Measurements from ENCODE around the gene KLF12. TPM values are rescaled to one million over a fixed set of nuclear protein-coding genes. Genes with fewer than 3 reads are reported as not detected.

Gene KLF12
- total RNA-seq: 6.2 and 9.0 TPM in 2 replicates

DNA sequence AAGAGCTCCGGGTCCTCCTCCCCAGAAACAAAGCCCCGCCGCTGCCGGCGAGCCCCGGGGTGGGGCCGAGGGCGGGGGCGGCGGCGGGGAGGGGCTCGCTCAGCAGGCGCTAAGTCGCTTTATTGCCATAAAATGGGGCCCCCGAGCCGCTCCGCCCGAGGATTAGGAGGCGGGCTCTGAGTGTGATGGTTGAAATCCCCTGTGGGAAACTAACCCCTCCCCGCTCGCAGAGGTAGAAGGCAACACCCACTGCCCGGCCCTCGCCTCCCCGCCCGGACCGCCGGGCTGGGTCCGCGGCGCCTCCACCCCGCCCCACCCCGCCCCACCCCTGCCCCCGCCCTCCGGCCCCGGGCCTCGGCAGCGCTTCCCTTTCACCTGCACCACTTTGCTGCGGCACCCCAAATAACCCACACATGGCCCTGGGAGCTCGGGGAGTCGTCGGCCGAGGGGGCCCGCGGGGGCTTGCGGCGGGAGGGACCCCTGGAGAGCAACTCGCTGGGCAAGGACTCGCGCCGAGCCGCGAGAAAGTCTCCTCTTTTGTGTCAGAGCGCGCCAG lies at the start of gene KLF12:
Gene KLF12 (minus strand): TSS at position 184 of the 556 bp plus-strand sequence.
- DNase-seq (ENCODE audit: extremely low read depth, low read depth, low spot score): no peak

DNA sequence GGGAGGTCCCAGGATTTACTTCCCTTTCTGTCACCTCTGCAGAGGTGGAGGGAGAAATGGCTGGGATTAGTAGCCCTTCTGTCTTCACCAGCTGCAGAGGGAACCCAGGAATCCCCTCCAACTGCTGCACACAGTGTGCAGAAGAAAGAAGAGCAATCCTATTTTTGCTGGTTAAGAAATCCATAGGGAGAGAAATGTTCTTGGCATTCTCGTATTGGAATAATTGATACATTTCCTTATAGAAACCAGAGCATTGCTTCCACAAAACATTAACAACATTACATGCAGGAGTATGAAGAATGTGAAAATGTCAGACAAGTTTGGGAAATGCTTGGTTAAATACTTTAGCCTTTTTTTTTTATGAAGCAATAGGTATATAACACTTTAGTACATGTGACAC lies 48.3 kb upstream of the KLF12 start:
- DNase-seq (ENCODE audit: extremely low read depth, low read depth, low spot score): no peak

DNA sequence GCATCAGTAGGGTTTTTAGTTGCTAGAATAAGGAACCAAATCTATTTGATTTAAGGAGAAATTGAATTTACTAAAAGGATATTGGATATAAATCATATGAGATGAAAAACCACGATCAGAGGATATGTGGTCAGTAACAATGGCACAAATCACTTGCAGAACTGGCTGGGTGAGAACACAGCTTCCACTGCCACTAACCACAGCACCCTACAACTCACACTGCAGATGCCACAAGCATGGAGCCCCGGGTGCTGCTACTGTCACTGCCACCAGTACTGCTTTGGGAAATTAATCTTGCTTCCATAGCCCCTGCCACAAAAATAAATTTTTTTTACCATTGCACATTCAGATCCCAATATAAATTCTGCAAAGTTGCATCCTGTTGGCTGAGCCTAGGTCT lies 40.6 kb upstream of the KLF12 start:
- no peak for DNase-seq (ENCODE audit: extremely low read depth, low read depth, low spot score)

DNA sequence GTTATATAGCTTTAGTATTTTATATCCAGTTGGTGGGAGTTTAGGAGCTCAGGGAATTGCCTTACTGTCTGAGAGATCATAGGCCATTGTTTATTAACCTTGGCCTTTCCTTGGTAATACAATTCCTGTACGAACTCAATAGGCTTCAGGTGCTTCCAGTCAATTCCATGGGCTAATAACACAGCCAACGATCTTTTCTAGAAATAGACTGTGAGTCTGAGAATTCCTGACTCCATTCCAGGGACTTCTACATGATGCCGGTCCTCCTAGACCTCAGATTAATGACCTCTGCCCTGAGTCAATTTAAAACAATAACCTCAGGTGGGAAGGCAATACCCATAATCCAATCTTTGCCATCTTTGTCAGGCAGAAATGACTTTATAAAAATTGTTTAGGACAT lies 39.6 kb upstream of the KLF12 start:
- no peak for DNase-seq (ENCODE audit: extremely low read depth, low read depth, low spot score)

DNA sequence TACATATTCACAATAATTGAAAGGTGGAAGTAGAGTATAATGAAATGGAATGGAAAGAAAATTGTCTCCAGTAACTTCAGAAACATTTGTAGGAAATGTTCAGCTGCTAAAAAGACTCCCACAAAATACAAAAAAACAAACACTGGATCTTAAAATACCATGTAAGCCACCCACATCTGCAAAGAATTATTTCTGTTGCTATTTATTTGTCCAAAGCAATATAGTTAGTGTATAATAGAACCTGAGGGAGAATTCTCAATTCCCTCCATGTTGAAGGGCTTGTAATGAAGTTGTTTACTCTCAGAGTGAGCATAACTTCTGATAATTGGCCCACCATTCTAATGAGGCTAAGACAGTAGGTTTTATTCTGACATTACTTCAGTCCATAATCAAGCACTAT lies 37.4 kb upstream of the KLF12 start:
- DNase-seq (ENCODE audit: extremely low read depth, low read depth, low spot score): no peak

DNA sequence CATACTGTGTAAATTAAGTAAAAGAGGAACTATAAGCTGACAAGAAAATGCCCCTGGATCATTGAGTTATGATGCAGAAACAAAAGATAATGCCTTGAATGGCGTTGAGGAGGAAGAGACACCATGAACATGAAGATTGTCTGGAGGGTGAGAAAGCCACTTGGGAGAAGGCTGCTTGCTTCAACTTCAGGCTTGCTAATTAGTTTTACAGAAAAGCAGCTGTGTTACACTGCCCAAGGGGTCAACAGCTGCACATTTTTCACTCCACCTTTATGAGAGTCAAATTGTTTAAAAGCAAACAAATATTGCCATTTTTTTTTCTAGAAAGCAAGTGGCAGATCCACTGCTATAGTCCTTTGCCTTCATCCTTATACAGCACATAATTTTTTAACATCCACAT lies 35.5 kb upstream of the KLF12 start:
- DNase-seq (ENCODE audit: extremely low read depth, low read depth, low spot score): no peak

DNA sequence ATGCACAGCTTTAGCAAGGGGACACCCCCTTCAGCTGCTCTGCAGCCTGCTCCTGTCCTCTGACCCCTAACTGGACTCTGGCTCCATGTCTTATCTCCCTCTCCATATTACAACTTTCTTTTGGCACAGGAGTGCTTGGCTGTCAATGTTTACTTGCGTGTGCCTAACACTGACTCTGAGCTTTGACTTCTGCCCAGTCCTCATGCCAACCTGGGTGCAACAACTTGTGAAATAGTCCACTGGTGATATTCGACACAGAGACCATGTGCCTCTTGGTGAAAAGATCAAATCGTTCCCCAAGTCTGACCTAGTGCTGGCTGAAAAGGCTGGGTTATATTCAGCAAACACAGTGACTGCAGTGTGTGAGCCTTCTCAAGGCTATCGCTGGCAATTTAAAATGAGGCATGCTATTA lies 34.1 kb upstream of the KLF12 start:
- no peak for DNase-seq (ENCODE audit: extremely low read depth, low read depth, low spot score)

DNA sequence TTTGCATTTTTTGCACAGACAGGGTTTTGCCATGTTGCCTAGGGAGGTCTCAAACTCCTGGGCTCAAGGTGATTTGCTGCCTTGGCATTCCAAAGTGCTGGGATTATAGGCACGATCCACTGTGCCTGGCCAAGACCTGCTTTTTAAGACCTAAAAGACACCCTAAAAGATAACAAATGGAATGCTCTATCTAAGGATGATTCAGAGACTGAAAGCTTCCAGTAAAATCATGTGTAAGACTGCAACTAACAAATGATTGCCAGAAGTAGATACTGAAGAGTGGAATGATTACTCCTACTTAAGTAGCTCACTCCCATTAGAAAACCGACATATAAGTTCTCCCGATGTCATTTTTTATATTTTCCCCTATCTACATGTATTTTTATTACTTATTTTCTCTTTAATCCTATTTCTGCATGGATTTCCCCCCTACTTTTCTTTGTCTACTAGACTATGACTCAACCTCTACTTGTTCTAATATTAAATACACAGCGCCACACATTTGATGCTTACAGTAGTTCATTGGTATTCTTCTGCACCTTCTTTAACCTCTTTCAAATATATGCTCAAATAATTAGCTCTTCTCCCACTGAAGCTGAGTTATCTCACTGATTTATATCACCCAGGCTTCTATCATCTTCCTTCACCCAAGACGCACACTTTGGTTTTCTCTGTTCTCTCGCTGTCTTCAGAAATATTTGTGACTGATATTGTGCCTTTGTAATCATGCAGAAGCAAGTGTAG lies 32.2 kb upstream of the KLF12 start:
- DNase-seq (ENCODE audit: extremely low read depth, low read depth, low spot score): no peak

DNA sequence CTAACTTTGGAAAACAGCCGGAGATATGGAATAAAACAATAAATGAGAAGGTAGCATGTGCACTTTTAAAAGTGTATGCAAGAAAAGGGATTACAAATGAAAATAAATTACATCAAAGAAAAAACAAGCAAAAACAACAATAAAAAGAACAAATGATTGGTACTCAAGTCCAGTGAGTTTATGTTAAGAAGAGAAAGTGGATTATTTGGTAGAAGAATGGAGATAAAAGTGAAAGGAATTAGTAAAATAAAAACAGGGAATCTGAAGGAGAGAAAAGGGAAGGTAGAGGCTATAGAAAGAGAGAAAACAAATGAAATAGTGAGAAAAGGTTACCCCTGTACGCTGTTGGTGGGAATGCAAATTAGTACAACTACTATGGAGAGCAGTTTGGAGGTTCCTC lies 28.6 kb upstream of the KLF12 start:
- no peak for DNase-seq (ENCODE audit: extremely low read depth, low read depth, low spot score)

DNA sequence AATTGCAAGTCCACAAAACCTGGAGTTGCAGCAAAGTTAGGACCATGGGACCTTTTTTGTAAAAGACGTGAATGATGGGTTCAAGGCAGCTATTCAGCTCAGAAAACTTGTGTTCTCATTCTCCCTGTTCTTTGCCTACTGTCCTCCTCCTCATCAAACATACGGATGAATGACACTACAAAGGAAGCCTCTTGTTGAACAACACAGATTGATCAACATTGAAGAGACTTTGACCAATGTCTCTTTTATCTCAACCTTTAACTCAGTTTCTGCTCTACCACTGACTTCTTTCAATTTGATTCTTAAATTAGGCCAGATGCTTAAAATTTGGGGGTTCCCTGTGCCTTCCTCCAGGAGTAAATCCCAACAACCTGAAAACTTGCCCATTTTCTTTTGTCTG lies 27.9 kb upstream of the KLF12 start:
- DNase-seq (ENCODE audit: extremely low read depth, low read depth, low spot score): no peak

DNA sequence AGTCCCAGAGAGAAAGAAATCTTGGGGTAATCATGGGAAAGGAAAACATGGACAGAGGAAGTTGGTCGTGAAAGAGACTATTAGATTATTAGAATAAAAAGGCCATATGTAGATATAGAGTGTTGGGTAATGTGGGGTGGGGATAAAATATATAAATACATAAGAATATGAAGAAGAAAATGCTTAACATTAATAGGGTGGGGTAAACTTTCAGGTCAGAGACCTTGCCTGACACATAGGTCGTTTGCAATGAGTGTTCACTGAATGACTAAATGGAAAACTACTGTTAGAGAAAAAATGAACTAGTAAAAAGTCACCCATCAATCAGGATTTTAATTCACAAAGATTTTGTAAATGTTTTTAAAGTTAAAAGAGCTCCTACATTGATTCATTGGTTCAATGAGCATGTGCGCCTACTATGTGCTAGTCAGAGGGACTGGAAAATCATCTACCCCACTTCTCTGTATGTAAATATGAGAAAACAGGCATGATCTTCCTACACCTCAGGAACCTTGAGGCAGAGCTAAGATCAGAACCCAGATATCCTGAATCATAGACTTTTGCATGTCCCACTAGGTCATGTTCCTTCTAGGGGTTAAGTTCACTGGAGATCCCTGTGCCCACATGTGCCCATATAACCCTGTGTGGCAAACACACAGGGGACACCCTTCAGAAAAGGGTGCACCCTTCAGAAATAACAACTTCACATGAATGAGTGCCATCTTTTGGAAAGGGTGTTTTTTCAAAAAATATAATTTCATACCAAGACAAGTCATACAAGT lies 24.6 kb upstream of the KLF12 start:
- DNase-seq (ENCODE audit: extremely low read depth, low read depth, low spot score): no peak

DNA sequence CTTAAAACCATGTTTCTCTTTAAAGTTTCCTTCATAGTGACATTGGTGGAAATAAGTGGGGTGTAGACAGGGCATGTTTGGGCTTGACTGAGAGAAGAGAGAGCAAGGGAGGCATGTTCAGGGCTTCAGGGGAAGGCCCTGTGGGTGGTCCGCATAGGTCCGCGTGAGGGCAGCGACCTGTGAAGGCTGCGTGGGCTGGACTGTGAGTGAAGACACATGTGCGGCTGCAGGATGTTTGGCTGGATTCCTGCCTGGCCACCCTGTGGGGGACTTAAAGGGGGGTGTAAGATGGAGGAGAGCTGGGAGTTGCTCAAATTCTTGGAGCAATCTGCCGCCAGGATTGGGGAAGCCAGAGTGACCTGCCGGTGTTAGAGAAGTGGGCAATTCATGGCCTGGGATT lies 23.8 kb upstream of the KLF12 start:
- no peak for DNase-seq (ENCODE audit: extremely low read depth, low read depth, low spot score)

DNA sequence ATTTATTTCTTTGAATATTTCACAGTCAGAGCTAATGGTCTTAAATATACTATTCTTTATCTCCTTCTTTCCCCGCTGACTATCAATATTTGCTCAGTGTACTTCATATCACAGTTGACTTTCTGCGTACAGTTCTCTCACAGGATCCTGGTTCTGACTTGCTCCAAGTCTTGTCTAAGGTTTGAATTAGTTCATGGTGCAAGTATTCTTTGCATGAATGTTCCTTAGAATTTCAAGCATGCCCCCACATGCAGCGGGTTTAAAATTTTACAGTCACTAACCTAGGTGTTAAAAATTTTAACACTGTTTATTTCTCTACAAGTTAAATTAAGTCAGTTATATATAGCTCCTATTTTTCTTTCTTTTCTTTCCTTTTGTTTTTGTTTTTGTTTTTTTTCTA lies 20.8 kb upstream of the KLF12 start:
- DNase-seq (ENCODE audit: extremely low read depth, low read depth, low spot score): no peak

DNA sequence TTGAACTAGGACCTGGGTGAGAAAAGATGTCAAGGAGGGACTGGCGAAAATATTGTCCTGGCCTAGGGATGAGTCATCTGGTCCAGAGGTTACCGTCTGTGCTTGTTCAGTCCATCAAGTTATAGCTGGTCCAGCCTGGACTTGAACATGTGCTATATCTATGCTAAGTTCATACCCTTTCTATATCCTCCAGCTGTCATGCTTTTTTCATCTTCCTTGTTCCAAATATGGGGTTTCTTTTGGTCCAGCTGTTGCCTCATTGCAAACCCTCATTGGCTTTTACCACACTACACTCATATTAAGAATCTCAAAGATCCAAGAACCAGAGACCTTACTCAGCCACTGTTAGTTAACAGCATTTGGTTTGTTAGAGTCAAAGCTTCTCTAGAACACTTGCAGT lies 19.1 kb upstream of the KLF12 start:
- DNase-seq (ENCODE audit: extremely low read depth, low read depth, low spot score): no peak

DNA sequence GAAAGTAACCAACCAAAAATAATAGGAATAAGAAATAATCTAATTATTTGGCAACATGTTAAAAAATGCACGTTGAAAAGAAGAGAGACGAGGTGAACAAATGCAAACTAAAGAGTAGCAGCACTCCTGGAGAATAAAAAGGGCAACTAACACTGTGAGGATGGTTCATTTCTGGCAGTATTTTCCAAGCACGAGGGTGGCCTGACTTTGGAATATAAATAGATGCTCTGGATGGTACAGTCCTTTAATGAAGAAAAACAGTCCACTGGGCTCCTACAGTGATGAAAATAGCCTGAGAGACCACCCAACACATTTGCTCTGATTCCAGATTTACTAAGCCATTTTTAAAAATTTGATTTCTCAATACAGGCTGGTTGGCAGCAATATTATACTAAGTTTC lies 17.7 kb upstream of the KLF12 start:
- DNase-seq (ENCODE audit: extremely low read depth, low read depth, low spot score): no peak

DNA sequence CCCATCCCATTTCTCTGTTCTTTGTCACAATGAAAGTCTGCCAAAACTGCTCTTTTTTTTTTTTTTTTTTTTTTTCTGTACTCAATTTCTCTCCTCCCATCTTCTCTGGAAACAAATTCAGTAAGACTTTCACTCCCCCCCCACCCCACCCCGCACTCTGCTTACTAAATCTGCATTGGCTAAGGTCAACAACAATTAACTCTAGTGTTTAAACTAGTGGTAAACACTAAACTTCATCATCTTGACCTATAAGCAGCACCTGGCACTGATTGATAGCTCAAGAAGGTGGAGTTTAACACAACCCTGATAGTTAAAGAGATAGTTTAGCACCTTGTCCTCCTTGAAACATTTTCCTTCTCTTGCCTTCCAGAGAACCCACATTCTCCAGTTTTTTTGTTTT lies 14.1 kb upstream of the KLF12 start:
- DNase-seq (ENCODE audit: extremely low read depth, low read depth, low spot score): no peak

DNA sequence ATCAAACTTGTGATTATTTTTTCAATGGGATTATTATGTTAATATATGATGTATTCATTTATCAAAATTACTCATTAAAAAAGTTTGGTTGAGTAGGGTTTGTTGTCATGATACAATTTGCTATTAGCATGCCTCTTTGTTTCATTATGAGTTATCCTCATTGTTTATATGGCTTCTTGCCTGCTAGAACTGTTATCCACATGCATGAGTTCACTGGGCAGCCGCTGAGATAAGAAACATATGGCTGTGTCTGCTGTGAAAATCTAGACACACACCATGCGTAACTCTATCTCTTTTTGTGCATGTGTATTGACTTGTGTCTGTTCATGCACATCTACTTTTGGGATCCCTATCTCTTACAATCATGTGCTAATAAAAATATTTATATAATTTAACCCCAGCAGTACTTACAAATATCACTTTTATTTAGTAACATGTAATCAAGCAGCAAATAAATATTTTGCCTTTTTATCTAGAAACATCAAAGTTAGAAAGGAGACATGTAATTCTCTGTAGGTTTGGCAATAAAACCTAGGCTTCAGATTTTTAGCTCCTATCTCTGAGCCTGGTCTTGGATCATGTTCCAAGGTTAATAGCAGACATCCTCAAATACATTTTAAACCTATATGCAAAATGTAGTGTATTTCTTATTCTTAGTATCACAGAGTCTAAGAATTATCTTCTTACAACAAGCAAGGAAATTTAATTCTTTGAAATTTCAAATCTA lies 11.2 kb upstream of the KLF12 start:
- DNase-seq (ENCODE audit: extremely low read depth, low read depth, low spot score): no peak

DNA sequence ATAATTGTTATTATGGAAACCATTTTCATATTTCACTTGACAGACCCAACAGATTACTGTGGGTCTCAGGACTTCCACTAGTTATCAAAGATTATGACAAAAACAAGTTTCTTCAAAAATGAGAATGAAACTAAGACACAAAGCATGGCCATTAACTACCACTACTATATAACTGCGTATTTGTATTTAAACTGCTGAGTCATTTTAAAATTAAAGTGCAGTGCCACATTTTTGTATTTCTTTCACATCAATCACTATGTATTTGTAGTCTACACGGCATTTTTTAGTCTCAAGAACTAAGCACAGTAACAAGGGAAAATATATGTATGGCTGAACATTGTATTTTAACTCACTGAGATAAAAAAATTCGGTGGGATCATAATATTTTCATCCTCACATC lies 10.1 kb upstream of the KLF12 start:
- no peak for DNase-seq (ENCODE audit: extremely low read depth, low read depth, low spot score)

DNA sequence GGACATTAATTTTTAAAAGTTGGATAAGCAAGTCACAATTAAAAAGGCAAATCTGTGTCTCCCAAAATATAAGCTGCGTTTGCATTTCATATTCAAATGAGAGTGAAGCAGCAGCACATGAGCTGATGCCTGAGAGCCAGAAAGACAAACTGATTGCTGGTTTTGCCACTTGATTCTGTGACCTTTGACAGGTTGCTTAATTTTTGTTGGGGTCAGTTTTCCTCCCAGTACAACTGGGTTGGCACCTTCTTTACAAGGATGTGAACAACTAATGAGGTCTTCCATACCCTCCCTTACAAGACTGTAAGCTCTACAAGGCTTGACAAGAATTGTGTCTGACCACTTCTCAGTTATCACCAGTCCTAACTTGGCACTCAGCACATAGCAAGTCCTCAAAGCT lies 8.1 kb upstream of the KLF12 start:
- DNase-seq (ENCODE audit: extremely low read depth, low read depth, low spot score): no peak

DNA sequence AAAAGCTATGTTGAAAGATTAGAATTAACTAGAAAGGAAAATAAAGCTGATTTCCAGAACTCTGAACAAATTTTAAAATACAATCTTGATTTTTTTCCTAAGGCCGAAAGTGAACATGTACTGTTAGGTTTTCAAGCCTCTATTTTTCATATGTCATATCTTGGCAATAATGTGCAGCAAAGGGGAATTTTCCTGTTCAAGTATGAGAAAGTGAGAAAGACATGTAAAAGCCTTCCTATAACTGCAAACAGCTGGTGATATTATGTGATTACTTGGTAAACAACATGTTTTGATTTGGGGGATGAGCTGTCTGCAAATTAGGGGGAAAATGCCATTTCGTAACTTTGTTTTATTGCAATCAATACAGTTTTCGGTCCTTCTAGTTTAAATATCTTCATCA lies 4.0 kb upstream of the KLF12 start:
- DNase-seq (ENCODE audit: extremely low read depth, low read depth, low spot score): no peak

DNA sequence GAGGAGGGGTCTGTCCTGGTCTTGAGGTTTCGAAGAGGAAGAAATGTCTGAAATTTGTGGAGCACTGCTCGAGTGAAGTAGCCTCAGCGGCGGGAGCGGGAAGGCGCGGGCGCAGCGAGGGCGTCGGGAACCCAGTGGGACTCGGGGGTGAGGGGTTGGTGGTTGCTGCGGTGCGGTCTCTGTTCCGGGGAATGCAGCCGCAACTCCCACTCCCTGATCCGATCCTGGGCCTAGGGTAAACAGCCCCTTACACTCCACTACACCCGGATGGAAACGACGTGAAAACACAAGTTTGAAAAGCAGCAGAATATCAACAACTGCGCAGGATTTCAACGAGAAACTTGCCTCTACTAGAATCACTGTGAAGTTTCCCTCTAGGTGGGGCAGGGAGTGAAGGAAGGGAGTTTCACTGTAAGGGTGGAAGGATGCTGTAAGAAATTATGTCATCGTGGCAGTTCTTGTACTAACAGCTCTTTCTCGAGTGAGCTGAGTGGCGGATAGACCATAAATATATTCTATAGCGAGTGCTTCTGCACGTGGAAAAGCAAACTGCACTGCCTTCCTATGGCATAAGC lies 2.0 kb upstream of the KLF12 start:
- no peak for DNase-seq (ENCODE audit: extremely low read depth, low read depth, low spot score)

Data from glomerular endothelial cell (primary cell).